NOMO-1 (cell line): Measurements from ENCODE around the gene STK32A.

Source experiments
- DNase-seq, 2 experiments: peaks; one replicate each; lab custom pipeline; 2025; ENCODE audit not compliant: unreplicated experiment in 2 of 2; lab: John Stamatoyannopoulos, UW

STK32A gene

GRCh38 chr5:147413266-147413665 lies 178.4 kb downstream of the STK32A start:
- DNase-seq = no peak

GRCh38 chr5:147415651-147416050 lies 180.8 kb downstream of the STK32A start:
- DNase-seq = no peak

DNA sequence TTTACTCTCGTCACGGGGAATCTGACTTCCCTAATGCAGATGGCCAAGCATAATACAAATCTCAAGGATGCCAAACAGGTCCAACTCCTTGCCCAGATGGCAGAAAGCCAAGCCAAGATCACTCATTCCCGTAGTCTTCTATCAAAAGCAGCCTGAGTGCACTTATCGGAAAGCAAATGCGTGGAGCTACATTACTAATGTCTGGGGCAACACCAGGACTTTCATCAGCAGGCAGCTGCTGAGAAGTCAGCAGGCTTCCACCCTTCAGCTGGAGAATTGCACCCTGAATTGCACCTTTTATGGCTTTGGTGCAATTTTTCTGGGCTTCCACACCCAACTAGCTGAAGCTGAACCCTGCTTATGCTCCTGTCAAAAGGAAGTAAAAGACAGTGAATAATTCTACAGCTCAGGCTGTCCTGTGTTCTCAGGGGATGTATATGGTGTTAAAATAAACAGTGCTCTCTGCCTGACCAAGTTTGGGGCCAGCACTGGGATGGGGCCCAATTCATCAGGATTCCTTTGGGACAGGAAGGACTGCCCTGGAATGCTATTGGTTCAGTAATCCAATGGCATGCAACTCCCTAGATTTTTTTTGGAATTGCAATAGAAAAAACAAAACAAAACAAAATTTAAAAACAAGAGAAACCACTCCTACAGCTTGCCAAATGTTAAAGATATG lies 182.4 kb downstream of the STK32A start:
- no peak for DNase-seq

DNA sequence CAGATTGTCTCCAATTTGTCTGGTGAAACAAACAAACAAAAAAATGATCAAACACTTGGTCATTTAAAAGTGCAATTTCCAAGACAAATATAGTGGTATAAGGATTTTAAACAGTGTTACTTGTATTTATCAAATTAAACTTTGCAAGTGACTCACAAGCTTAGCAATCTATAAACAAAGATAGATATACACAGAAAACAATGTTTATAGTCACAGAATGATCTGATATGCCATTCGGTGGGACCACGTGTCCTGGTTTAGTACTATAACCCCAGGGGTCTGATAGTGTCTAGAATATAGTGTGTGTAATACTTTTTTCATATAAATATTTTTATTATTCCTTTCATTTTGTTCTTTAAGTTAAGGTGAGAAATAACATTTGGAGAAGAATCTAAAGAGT lies 183.8 kb downstream of the STK32A start:
- no peak for DNase-seq

DNA sequence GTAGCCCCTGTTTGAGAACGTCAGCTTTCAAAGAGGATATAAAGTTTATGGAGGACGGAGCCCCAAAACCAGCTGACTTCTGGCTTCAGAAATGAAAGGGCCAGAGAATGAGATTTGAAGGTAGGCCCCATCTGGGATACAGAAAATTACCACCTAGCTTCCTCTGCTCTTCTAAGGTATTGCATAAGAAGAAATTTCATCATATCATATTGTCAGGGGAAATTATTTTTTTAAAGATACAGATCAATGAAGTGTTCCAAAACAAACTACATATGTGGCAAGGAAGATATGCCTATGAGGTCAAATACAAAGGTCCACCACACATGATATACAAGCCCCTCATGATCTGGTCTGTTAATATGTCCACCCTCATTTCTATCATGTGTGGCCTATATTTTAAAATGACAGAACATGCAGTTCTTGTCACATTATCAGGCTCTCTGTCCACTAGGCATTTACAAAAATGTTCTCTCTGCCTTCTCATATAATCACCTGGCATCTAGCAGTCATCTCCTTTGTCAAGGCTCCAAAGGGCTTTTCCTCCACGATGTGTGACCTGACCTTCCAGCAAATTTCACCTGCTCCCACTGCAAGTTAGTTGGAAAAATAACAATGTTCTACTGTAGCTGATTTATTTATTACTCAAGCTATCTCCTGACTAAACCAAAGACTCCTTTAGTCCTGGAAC lies 192.0 kb downstream of the STK32A start:
- DNase-seq = peak; percentile 3 to 63

DNA sequence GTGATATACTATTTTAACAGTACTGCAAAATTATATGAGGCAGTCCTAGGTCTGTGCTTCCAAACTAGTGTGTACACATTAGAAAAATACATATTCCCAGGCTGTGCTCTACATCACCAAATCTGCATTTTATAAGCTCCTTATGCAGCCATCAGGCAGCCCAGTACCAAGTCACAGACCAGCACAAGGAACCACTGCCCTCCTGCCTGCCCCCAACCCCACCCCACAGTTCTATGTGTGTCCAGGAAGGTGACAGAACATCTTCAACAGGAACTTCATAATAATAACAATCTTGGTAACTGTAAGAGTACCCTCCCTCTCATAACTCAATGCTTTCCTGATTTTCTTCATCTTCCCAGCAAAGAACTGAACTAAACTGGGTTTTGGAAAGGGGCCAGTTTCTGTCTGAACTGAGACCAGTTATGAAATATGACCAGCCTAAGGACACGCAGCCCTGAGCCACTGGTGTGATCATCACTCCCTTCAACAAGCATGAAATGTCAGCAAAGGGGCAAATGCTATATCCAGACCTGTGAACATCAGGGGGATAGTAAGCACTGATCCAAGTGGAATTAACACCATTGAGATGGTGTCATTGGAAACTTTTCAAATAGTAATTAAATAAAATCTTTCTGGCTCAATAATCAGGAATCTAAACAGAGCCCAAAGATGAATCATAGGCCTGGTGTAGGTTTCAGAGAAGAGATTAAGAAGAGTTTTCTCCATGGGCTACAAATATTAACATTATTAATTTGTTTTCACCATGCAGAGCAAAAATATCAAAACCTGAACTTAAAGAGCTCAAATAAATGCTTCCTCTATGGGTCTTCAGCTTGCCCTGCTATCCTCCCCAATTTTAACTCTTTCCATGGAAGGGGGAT lies 192.9 kb downstream of the STK32A start:
- no peak for DNase-seq

DNA sequence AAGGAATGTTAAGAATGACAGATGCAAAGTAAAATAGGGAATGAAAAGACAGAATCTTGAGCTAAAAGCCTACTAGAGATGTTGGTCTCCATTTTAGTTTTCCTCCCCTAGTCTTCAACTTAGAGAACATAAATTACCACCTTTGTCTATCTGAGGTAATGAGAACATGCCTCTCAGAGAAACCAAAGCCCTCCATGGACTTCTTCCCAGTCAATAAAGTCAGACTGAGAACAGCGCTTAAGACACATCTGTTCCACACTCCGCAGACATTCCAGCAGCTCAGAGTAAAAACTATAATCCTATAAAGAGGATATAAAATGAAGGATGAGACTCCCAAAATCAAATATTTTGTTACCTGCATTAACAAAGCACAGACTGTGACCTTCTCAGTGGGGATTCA lies 195.8 kb downstream of the STK32A start:
- DNase-seq = no peak

- peak in 1 of 2 experiments; percentile 11 for DNase-seq
Observed at GRCh38 chr5:147431586-147431985, 196.8 kb downstream of the STK32A start.

GRCh38 chr5:147432323-147432722 lies 197.5 kb downstream of the STK32A start:
- no peak for DNase-seq

- DNase-seq = no peak
Observed at GRCh38 chr5:147434049-147434448, 199.2 kb downstream of the STK32A start.

GRCh38 chr5:147436596-147436995 lies 201.8 kb downstream of the STK32A start:
- DNase-seq = peak; percentile 27 to 80

DNA sequence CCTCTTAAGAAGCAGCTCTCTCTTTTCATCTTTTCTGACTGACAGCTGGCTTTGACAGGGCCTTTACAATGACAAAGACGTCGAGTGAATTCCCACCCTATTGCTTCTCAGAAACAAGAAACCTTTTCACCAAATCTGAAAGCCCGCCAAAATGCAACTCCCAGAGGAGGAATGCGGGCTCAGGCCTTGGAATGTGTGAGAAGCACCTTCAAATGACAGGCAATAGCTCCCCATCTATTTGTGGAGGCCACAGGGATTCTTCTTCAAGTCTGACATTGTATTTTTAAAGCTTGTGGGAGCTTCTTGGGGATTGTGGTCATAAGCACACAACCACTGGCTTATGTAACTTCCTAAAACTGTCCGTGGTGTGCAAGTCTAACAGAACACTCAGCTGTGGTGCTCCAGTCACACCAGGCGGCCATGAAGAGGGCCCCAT lies 202.4 kb downstream of the STK32A start:
- DNase-seq = peak; percentile 74 to 84
